DMS79 treated with DMSO at 0.1 percent for 48 hours (cell line): ENCODE measurements around the gene COX4I1.

Source experiments
- DNase-seq: peaks from one replicate; lab custom pipeline; 2025; lab: John Stamatoyannopoulos, UW

Gene COX4I1

DNA sequence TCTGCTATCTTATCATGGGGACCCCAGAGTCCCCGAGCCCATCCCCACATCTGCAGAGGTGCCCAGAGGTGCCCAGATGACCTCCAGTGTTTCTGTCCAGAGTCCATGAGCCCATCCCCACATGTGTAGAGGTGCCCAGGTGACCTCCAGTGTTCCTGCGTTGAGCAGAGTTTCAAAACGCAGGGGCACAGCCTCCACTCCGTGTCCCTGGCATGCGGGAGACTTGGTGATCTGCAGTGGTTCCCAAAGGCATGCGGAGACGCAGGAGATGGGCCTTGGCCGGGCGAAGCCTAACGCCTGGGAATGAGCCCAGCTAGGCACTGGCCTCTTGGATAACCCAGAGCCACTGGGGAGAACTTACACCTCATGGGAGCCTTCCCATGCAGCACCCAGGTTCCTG lies 41.3 kb downstream of the COX4I1 start:
- DNase-seq = no peak

DNA sequence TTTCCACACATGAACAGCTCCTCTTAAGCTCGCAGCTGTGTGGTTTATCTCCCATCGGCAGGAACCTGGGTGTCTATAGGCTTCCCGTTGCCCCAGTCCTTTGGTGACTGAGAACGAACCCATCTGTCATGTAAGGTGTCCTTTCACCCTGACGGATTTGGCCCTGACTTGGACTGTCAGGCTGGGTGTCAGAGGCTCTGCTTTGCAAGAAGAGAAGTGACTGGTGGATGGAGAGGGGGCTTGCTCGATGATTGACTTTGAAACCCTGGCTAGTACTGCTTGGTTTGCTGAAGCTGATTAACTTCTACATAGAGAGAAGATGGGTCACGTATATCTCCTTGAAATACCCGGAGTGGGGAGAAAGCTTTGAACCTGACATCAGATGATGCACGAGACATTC lies 42.9 kb downstream of the COX4I1 start:
- no peak for DNase-seq

DNA sequence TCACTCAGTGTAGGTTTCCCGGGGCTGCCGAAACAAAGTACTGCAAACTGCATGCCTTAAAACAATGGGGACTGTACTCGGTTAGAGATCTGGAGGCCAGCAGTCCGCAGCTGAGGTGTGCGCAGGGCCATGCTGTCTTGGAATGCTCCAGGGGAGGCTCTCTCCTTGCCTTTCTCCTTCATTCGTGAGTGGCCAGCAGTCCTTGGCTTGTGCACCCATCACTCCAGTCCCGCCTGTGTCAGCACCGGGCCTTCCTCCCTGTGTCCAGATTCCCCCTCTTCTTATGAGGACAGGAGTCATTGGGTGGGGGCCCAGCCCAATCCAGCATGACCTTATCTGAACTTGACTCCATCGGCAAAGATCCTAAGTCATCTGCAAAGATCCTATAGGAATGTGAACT lies 43.4 kb downstream of the COX4I1 start:
- DNase-seq = no peak

DNA sequence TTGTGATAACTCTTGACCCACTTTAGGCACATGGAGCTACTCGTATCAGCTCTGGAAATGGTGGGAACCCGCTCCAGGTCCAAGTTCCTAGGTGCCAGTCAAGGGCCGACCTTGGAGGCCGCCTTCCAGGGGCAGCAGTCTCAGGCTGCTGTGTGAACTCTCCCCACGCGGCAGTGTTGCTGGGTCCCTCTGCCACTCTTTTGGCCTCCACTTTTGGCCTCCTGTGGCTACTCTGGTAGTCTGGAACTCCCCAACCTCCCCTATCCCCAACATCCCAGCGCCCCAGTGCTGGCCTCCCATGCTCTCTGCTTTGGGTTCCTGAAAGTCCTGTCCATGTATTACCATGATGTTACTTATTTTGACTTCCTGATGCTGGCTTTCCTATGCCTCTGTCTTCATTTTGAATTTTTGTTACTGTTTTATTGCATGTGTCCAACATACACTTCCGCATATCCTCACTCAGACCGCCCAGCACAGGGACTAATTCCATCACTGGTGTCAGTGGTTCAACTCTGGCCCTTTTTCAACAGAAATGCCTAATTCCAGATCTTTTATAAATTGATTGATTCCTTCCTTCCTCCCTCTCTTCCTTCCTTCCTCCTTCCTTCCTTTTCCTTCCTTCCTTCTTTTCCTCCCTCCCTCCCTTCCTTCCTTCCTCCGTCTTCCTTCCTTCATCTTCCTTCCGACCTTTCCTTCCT lies 44.1 kb downstream of the COX4I1 start:
- DNase-seq = no peak

DNA sequence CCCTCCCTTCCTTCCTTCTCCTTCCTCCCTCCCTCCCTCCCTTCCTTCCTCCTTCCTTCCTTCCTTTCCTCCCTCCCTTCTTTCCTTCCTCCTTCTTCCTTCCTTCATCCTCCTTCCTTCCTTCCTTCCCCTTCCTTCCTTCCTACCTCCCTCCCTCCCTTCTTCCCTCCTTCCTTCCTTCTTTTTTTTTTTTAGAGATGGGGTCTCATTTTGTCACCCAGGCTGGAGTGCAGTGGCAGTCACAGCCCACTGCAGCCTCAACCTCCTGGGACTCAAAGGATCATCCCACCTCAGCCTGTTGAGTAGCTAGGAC lies 44.6 kb downstream of the COX4I1 start:
- no peak for DNase-seq

DNA sequence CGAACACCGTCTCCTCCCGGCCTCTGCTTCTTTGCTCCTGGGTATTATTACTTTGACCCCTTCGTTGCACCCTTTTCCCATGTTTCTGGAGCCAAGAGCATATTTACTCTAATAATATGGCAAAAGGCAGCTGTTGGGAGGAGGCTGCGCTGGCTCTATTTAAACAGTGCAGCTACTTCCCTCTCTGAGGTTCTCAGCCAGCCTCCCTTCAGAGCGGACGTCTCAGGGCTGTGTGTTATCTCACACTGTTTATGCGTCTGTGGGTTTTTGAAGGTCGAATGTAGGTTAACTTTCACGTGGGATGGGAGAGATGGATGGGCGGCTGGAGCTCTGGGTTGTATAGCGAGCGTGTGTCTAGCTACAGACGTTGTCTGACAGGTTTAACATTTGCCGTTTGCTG lies 45.3 kb downstream of the COX4I1 start:
- no peak for DNase-seq

DNA sequence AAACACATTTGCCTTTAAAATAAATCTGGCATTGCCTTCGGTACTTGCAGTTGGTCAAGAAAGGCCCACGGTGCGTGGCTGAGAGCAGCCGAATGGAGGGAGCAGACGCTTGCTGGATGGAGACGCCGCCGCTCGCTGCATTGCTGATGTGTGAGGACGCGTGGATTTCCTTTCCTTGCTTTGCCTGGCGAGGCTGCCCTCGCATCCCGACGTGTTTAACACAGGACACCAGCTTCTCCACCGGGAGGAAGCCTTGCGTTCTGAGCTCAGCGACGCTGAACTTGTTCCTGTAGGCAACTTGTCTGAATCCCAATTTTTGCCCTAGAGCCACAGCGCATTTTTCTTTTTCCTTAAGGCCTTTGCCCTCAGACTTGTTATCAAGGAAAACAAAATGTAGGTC lies 45.8 kb downstream of the COX4I1 start:
- no peak for DNase-seq

DNA sequence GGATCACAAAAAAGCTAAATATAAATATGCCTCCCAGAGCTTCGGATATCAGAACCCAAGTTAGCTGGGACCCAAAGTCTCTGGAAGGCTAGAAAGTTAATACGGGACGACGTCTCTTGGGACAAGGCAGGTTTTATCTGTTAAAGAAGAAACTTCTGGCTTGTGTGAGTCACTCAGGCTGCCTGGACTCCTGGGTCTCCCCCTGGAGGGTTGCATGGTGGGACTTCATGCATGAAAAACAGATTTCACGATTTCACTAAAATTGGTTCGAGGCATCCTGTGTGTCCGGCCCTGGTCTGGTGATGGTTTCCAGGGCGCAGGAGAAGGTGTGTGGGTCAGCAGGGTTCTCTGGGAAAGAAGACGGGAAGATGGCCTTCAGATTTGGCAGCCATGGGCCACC lies 47.0 kb downstream of the COX4I1 start:
- DNase-seq = no peak

DNA sequence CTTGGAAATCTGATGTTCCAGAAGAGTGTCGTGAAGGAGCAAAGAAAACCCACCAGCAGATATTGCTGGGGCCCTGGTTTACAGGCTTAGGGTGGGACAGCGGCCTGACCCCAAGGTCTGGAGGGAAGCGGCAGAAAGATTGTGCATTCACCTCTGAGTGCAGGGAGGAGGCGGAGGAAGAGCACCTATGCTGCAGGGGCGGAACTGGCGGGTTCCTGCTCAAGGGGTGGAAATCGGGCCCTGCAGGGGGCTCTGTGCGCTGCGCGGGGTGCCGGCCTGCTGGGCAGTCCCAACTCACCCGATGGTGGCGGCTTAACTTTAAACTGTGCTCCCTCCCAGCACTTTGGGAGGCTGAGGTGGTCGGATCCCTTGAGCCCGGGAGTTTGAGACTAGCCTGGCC lies 47.5 kb downstream of the COX4I1 start:
- DNase-seq = no peak

DNA sequence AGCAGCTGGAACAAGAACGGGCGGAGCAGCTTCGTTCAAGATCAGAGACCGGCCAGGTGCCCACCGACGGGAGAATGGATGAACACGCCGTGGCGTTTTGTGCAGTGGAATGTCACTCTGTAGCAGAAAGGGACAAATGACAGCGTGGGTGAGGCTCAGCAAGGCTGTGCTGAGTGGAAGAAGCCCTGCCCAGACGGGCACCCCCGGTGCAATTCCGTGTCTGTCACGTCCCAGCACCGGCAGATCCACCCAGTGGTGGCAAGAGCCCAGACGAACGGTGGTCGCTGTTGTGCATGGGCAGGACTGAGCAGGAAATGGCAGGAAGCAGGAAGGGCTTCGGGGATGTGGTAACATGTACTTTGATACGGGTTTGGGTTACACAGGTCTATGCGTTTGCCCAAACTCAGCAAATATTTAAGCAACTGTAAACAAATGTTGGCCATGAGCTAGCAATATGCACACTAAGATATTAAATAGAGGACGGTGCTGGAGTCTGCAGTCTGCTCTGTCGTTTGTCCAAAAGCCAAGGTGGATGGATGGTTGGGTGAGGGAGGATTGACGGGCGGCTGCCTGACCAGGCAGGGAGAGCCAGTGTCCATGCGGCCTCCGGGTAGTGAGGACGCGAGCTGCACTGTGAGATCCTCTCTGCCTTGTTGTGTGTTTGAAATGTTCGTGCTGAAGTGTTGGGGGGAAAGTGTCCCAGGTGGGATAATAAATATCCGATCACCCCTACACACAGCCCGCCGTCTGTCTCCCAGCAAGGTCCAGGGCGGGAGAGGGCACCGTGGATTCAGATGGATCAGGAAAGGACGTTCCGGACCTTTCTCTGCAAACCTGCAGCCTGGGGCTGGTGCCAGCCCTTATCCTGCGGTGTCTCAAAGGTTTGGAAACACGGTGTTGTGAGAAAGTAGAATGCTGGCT lies 48.4 kb downstream of the COX4I1 start:
- DNase-seq = no peak

DNA sequence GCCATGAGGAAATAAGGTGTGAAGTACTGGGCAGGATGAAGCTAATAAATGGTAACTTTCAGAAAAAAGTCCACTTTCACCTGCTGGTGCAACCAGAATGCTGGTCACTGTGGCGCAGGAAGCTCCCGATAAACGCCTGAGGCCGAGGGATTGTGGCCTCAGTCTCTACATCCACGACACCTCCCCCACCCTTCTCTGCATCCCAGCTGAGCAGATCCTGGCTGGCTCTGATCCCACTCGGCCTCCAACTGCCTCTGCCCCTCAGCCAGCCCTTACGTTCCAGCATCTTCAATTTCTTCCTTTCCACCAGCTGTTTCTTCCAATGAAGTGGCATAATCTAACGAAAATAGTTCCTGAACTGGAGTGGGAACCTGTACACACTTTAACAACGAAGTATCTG lies 49.5 kb downstream of the COX4I1 start:
- peak; percentile 40 for DNase-seq

DNA sequence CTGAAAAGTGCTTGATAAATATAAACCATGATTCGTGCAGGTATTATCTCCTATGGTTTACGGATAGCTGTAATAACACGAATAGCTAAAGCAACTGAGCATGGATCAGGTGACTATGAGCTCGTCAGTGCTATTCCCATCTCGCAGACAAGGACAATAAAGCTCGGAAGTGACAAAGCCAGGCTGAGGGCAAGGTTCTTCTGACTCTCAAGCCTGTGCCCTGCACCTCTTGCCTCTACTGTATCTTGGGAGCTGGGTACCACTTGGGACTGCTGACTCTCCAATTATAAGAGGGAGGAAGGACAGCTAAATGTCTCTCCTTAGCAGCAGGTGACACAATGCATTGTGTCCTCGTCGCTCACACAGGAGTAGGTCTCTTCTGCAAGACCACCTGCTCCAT lies 49.9 kb downstream of the COX4I1 start:
- no peak for DNase-seq

DNA sequence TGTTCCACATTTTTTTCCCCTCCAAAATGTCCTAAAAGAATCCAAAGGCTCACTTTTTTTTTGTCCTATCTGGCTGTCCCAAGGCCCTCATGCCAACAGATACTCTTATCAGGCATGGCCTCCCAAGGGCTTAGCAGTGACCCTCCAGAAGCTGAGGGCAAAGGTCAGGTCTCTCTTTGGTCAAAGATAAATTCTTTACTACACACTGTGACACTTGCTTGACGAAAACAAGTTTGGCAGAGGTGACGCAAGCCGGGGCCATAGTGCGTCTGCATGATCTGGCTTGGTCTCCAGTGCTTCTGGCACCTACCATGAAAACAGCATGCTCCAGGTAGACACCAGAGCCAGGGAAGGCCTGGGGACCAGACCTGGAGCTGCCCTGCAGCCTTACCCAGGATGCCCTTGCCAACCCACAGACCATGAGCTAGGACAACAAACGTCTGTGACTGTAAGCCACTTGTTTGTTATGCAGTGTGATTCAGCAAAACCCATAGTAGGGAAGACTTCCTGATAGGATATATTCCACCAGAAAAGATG lies 50.9 kb downstream of the COX4I1 start:
- DNase-seq = no peak

DNA sequence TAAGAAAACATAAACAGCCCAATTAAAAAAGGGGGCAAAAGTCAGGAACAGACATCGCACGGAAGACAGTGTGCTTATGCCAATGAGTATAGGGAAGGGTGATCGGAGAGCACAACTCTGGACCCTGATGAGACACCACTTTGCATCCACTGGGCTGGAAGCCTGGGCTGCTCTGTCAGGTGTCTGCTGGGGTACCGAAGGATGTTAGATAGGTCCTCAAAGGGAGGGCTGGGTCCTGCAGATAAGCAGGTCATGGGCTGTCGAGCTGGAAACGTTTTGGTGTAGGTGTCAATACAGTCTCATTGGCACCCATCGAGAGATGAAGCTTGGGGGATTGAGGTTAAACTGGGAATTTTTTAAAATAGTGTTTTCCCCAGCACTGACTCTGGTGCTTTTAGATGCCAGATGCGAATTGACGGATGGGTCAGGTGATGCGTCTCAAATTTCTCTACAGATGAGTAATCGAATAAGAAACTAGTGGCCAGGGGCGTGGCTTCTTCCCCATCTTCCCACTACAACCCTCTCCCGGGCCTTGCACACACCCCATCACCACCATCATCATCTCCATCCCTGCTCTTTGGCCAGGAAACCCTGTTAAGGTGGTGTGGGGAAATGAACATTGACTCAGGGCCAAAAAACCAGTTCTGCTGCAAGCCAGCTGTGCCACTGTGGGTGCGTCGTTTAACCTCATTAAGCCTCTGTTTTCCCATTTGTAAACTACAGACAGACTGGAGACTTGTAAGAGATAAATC lies 51.7 kb downstream of the COX4I1 start:
- DNase-seq = peak; percentile 32

DNA sequence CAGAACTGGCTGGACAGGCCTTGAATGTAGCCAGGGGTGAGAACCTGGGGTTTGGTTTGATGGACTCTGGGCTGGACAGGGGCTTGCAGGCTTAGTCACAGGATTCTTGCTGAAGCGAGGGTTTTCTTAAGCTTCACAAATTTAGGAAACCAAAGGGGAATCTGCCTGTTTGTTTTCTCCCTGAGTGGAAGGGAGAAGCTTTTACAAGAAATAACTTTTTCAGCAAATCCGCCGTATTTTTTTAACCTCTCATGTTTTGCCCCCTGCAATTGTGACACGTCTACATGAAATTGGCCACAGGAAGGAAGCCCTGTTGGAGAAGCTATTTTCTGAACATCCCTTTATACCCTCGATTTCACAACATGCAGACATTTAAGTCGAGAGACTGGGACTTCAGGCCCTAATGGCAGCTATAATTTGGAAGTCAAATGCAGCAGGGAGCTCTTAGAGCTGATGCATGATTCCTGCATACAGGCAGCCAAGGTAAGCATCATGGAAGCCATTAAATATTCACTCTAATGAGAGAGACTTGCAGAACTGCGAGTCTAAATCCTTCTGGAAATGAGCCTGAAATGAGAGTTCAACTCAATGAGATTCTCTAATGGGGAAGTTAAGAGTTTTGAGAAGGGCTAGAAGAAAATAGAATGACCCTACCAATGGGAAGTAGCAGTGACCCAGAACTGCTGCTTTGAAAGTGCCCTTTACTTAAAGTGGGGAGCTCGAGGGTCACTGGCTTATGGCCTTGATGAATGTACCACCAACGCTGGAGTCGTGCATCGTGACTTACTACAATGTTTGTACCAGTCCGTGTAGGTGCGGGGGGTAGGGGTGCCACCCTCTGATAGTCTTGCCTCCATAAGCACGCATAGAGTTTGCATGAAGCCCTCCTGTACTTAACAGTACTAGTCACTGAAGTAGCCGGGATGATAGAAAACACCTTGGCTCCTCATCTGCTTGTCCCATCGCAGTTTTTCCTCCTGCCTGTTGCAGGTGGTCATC lies 54.4 kb downstream of the COX4I1 start:
- no peak for DNase-seq

DNA sequence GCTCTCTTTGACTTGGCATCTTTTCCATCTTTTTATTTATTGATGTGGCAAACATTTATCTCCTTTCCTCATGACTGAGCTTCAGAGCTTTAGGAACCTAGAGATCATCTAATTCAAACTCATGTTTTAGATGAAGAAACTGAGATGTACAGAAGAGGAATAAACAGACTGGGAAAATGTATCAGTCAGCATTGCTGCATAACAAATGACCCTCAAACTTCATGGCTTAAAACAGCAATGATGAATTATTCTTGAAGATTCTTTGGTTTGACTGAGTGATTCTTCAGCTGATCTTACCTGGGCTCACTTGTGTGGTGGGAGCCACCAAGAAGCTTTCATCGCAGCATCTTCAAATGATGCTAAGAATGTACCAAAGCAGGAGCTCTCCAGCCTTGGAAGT lies 55.4 kb downstream of the COX4I1 start:
- DNase-seq = no peak

DNA sequence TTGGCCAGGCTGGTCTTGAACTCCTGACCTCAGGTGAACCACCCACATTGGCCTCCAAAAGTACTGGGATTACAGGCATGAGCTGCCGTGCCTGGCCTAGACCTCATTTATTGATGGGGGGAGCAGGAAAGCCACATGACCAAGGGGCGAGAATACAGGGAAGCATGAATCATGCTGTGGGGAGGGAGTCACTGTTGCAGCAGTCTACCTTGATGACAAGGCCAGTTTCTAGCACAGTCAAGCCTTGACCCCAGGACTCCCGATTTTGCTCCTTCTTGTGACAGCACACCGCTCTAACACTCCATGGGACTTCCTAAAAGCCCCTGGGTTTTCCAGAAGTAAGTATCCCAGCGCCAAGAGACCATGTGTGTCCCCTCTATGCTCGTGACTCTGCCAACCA lies 56.6 kb downstream of the COX4I1 start:
- DNase-seq = no peak

DNA sequence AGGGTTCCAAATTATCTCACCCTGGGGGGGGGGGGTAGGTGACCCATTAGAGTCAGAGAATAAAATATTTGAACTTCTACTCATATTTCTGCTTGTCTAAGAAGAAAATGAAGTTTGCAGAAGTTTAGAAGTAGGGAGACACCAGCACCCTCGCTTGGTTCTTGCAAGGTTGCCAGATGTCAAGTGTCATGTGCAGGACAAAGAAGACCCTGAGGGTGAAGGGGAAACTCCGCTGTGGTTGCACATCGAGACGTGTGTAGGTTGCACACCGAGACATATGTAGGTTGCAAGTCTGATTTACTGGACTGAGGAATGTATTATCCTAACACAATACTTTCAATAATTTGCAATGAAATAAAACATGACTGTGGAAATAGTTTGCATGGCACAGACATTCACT lies 57.1 kb downstream of the COX4I1 start:
- DNase-seq = no peak
